ENCODE data around the gene GSTM4. TPM values are rescaled to one million over a fixed set of nuclear protein-coding genes. Genes with fewer than 3 reads are reported as not detected.

The GSTM4 gene
- total and polyA plus RNA-seq, 2 of the 8 experiments (the other 6 are each of a cell fraction or from before 2014, with no cell fraction given) = 11.3 to 31.4 TPM

GRCh38 chr1:109629372-109630030 is 26.4 kb upstream of the GSTM4 start:
- DNase-seq (ENCODE audit: low read depth in 1 of 2, low spot score in 2 of 2) (peak in 1 of 2 experiments; percentile 35), FAIRE-seq (no peak)
- no peak overlapping the region for H3K18ac ChIP-seq (ENCODE audit: extremely low read depth, low read length)
- H2AFZ ChIP-seq (ENCODE audit: low read length) = no peak overlapping the region
- H2BK5ac ChIP-seq (ENCODE audit: low read depth, low read length) = no peak overlapping the region; the same call in 1 of the 2 replicates
- no peak overlapping the region for H2AK5ac ChIP-seq (ENCODE audit: low read depth, low read length)
- H2BK120ac ChIP-seq (replicated peaks; ENCODE audit: low read depth, low read length) = no peak overlapping the region
- ChIA-PET CTCF (ENCODE audit: partially characterized antibody) (interaction anchor here (0.6 to 10.4 kb wide), 18 partner anchors 10 to 380 kb away, joined by 3 to 73 read pairs (median 4); partner anchors contain the start of gene GNAI3), POLR2A (ENCODE audit: partially characterized antibody) (interaction anchor here (1.0 kb wide), 1 partner anchor 81 kb away, joined by 3 read pairs; the partner anchor contains the start of gene GNAI3)
- H2BK20ac ChIP-seq (ENCODE audit: low read length) = no peak overlapping the region
- peaks cover 0 to 21% of the 10 kb centered on the region in 2 experiments for H4K20me1 ChIP-seq (replicated peaks in 1 of 2; ENCODE audit: control insufficient read depth in 1 of 2, insufficient read depth in 2 of 2, low read length in 2 of 2)
- H3K36me3 ChIP-seq (ENCODE audit: control insufficient read depth in 2 of 4, insufficient read depth in 4 of 4, low read length in 3 of 4) = peaks cover 17 to 27% (median 24%) of the 10 kb centered on the region in 4 experiments
- no peak overlapping the region for H3K56ac ChIP-seq (replicated peaks; ENCODE audit: insufficient read length, low read depth, low read length)
- H3K27me3 ChIP-seq (replicated peaks in 1 of 4; ENCODE audit: control insufficient read depth in 3 of 4, extremely low read depth in 1 of 4, insufficient read depth in 3 of 4, low read length in 3 of 4) = no peaks in the 10 kb centered on the region
- no peak overlapping the region for H4K5ac ChIP-seq (ENCODE audit: insufficient read length, low read depth, low read length)
- no peak overlapping the region for H2BK12ac ChIP-seq (ENCODE audit: low read depth, low read length)
- H3K9me3 ChIP-seq (ENCODE audit: insufficient read depth in 2 of 2, low read depth in 1 of 2, low read length in 1 of 2) = no peaks in the 10 kb centered on the region
- peaks cover 0 to 2% of the 10 kb centered on the region in 2 experiments; a peak in 1 of 4 replicates for H3K79me2 ChIP-seq (ENCODE audit: control insufficient read depth in 1 of 2, insufficient read depth in 2 of 2, low read length in 2 of 2)
- no peak overlapping the region for H3K4me3 ChIP-seq (ENCODE audit: extremely low read depth in 1 of 4, insufficient read depth in 2 of 4, low read depth in 3 of 4, low read length in 4 of 4)
- TF ChIP-seq HDAC2 (IDR thresholded peaks at IDR 0.05; ENCODE audit: borderline replicate concordance in 1 of 2, low read depth in 2 of 2, low read length in 2 of 2) (no peak), CEBPB (IDR thresholded peaks at IDR 0.05; ENCODE audit: low read depth, low read length) (no peak), SP2 (IDR thresholded peaks at IDR 0.05; ENCODE audit: low read length) (no peak), ASH2L (IDR thresholded peaks at IDR 0.05; ENCODE audit: low read length) (no peak), BACH1 (IDR thresholded peaks at IDR 0.05; ENCODE audit: low read length) (no peak), RXRA (IDR thresholded peaks at IDR 0.05; ENCODE audit: insufficient read depth, low read depth, low read length) (no peak), EP300 (IDR thresholded peaks at IDR 0.05; ENCODE audit: borderline replicate concordance in 1 of 2, low read depth in 2 of 2, low read length in 2 of 2) (no peak)
- no peak overlapping the region for H3K14ac ChIP-seq (ENCODE audit: insufficient read length)
- H3K4me2 ChIP-seq (ENCODE audit: insufficient read depth in 1 of 2, low read depth in 2 of 2, low read length in 2 of 2) = no peak overlapping the region
- no peak overlapping the region for H3K27ac ChIP-seq (ENCODE audit: low read depth, low read length)
- H3K23me2 ChIP-seq (ENCODE audit: low read depth, low read length) = no peaks in the 10 kb centered on the region
- H3K4ac ChIP-seq (replicated peaks; ENCODE audit: insufficient read length, low read depth, low read length) = no peak overlapping the region
- 77% methylated on average over 8 of the region's 10 CpGs; no CpG with 5 or more reads in 1 of the 2 experiments for whole genome bisulfite sequencing, 2 experiments (ENCODE audit: extremely low coverage in 1 of 2, insufficient coverage in 1 of 2, insufficient read length in 1 of 2, insufficient replicate concordance in 2 of 2, low coverage in 1 of 2, low lambda C conversion rate in 2 of 2, missing lambda C conversion rate in 1 of 2)
- no peak overlapping the region for H4K8ac ChIP-seq (ENCODE audit: extremely low read depth, insufficient read depth, low read length)
- H4K91ac ChIP-seq (replicated peaks; ENCODE audit: insufficient read length, low read length) = no peak overlapping the region
- no peak overlapping the region for H3K9ac ChIP-seq (replicated peaks in 1 of 4; ENCODE audit: extremely low read depth in 1 of 4, low read depth in 3 of 4, low read length in 3 of 4)
- H3K79me1 ChIP-seq (ENCODE audit: low read depth, low read length) = no peaks in the 10 kb centered on the region
- peaks cover 0 to 2% (median 0%) of the 10 kb centered on the region in 4 experiments; a peak in 3 of 7 replicates for H3K4me1 ChIP-seq (replicated peaks in 1 of 4; ENCODE audit: control insufficient read depth in 3 of 4, insufficient read depth in 4 of 4, low read length in 3 of 4)
- no peak overlapping the region for H3K23ac ChIP-seq (ENCODE audit: insufficient read length)
- no peak overlapping the region for H2BK15ac ChIP-seq (ENCODE audit: low read length)
